ENCODE measurements around the gene FAM3C.

Gene FAM3C

GRCh38 chr7:121344093-121344492, 52.0 kb downstream of the FAM3C start:
- DNase-seq, result peak; percentile 24

GRCh38 chr7:121343302-121343701, 52.8 kb downstream of the FAM3C start:
- no peak overlapping the region for H2BK5ac ChIP-seq (ENCODE audit: low read depth, low read length, poor library complexity, severe bottlenecking)
- WGBS, result no CpG with 5 or more reads among the region's 3 CpGs
- peak; percentile 19 for DNase-seq
- H2BK120ac ChIP-seq (ENCODE audit: low read depth, low read length), result no peak overlapping the region
- no peak overlapping the region for H3K9ac ChIP-seq (ENCODE audit: low read length)
- H3K4me1 ChIP-seq (ENCODE audit: control insufficient read depth, insufficient read depth, low read depth, low read length), result peaks cover 4% of the 10 kb centered on the region
- no peak overlapping the region for H2BK15ac ChIP-seq (ENCODE audit: low read depth, poor library complexity, severe bottlenecking)
- no peak overlapping the region for H4K8ac ChIP-seq (ENCODE audit: low read length)
- no peaks in the 10 kb centered on the region for H3K9me3 ChIP-seq (ENCODE audit: control insufficient read depth, low read length)
- no peak overlapping the region for H3K27ac ChIP-seq (ENCODE audit: low read length, poor library complexity, severe bottlenecking)
- H3K23ac ChIP-seq (ENCODE audit: low read length in 2 of 2), result no peak overlapping the region
- no peak overlapping the region for H3K4me3 ChIP-seq (ENCODE audit: insufficient read depth in 1 of 2, low read depth in 1 of 2, low read length in 2 of 2)
- no peak overlapping the region for H4K91ac ChIP-seq (ENCODE audit: low read length)
- no peak overlapping the region for H3K4me2 ChIP-seq (ENCODE audit: low read length, poor library complexity, severe bottlenecking)
- peaks cover 0 to 19% of the 10 kb centered on the region in 2 experiments for H3K36me3 ChIP-seq (ENCODE audit: control insufficient read depth in 1 of 2, insufficient read depth in 2 of 2, low read depth in 1 of 2, low read length in 2 of 2)
- H3K14ac ChIP-seq (ENCODE audit: low read length in 2 of 2), result no peak overlapping the region
- H3K18ac ChIP-seq (ENCODE audit: low read depth in 1 of 2, low read length in 2 of 2), result no peak overlapping the region
- H2AFZ ChIP-seq (ENCODE audit: low read depth, low read length), result no peak overlapping the region
- no peaks in the 10 kb centered on the region for H3K79me1 ChIP-seq (replicated peaks; ENCODE audit: low read length, poor library complexity, severe bottlenecking)
- no peaks in the 10 kb centered on the region for H3K27me3 ChIP-seq (ENCODE audit: control insufficient read depth in 1 of 2, insufficient read depth in 1 of 2, low read length in 2 of 2)
- no peak overlapping the region for H2BK12ac ChIP-seq (ENCODE audit: low read length in 2 of 2)
- no peak overlapping the region for H2AK5ac ChIP-seq (ENCODE audit: low read length, severe bottlenecking)
- H3K4ac ChIP-seq (ENCODE audit: low read depth in 1 of 2, low read length in 2 of 2), result no peak overlapping the region

More at GRCh38 chr7:121344093-121344492, 52.0 kb downstream of the FAM3C start:
- Histone ChIP-seq H2AFZ (ENCODE audit: low read depth, low read length) (no peak overlapping the region), H3K4me1 (ENCODE audit: control insufficient read depth, insufficient read depth, low read depth, low read length) (peaks cover 4% of the 10 kb centered on the region), H3K9me3 (ENCODE audit: control insufficient read depth, low read length) (no peaks in the 10 kb centered on the region), H3K4me2 (ENCODE audit: low read length, poor library complexity, severe bottlenecking) (no peak overlapping the region), H3K14ac (ENCODE audit: low read length in 2 of 2) (no peak overlapping the region), H2AK5ac (ENCODE audit: low read length, severe bottlenecking) (no peak overlapping the region), H4K8ac (ENCODE audit: low read length) (no peak overlapping the region), H3K36me3 (ENCODE audit: control insufficient read depth in 1 of 2, insufficient read depth in 2 of 2, low read depth in 1 of 2, low read length in 2 of 2) (peaks cover 0 to 24% of the 10 kb centered on the region in 2 experiments), H3K27me3 (ENCODE audit: control insufficient read depth in 1 of 2, insufficient read depth in 1 of 2, low read length in 2 of 2) (no peaks in the 10 kb centered on the region), H2BK12ac (ENCODE audit: low read length in 2 of 2) (no peak overlapping the region), H3K9ac (ENCODE audit: low read length) (peak overlapping the region; percentile 17), H3K18ac (ENCODE audit: low read depth in 1 of 2, low read length in 2 of 2) (no peak overlapping the region), H2BK5ac (ENCODE audit: low read depth, low read length, poor library complexity, severe bottlenecking) (no peak overlapping the region), H2BK15ac (ENCODE audit: low read depth, poor library complexity, severe bottlenecking) (no peak overlapping the region), H3K27ac (ENCODE audit: low read length, poor library complexity, severe bottlenecking) (no peak overlapping the region), H3K4me3 (ENCODE audit: insufficient read depth in 1 of 2, low read depth in 1 of 2, low read length in 2 of 2) (no peak overlapping the region), H4K91ac (ENCODE audit: low read length) (no peak overlapping the region), H2BK120ac (ENCODE audit: low read depth, low read length) (no peak overlapping the region), H3K4ac (ENCODE audit: low read depth in 1 of 2, low read length in 2 of 2) (no peak overlapping the region), H3K79me1 (replicated peaks; ENCODE audit: low read length, poor library complexity, severe bottlenecking) (no peaks in the 10 kb centered on the region), H3K23ac (ENCODE audit: low read length in 2 of 2) (no peak overlapping the region)
- WGBS, result no CpG with 5 or more reads among the region's 2 CpGs

GRCh38 chr7:121342631-121343030, 53.5 kb downstream of the FAM3C start:
- Histone ChIP-seq H3K36me3 (ENCODE audit: control insufficient read depth in 1 of 2, insufficient read depth in 2 of 2, low read depth in 1 of 2, low read length in 2 of 2) (peaks cover 0 to 18% of the 10 kb centered on the region in 2 experiments), H3K9me3 (ENCODE audit: control insufficient read depth, low read length) (no peaks in the 10 kb centered on the region), H2BK5ac (ENCODE audit: low read depth, low read length, poor library complexity, severe bottlenecking) (no peak overlapping the region), H3K14ac (ENCODE audit: low read length in 2 of 2) (no peak overlapping the region), H3K9ac (ENCODE audit: low read length) (no peak overlapping the region), H2AK5ac (ENCODE audit: low read length, severe bottlenecking) (no peak overlapping the region), H3K27me3 (ENCODE audit: control insufficient read depth in 1 of 2, insufficient read depth in 1 of 2, low read length in 2 of 2) (no peaks in the 10 kb centered on the region), H2AFZ (ENCODE audit: low read depth, low read length) (no peak overlapping the region), H3K18ac (ENCODE audit: low read depth in 1 of 2, low read length in 2 of 2) (no peak overlapping the region), H4K91ac (ENCODE audit: low read length) (no peak overlapping the region), H3K4ac (ENCODE audit: low read depth in 1 of 2, low read length in 2 of 2) (no peak overlapping the region), H2BK120ac (ENCODE audit: low read depth, low read length) (no peak overlapping the region), H3K27ac (ENCODE audit: low read length, poor library complexity, severe bottlenecking) (no peak overlapping the region), H2BK15ac (ENCODE audit: low read depth, poor library complexity, severe bottlenecking) (no peak overlapping the region), H4K8ac (ENCODE audit: low read length) (no peak overlapping the region), H2BK12ac (ENCODE audit: low read length in 2 of 2) (no peak overlapping the region), H3K79me1 (replicated peaks; ENCODE audit: low read length, poor library complexity, severe bottlenecking) (no peaks in the 10 kb centered on the region), H3K4me2 (ENCODE audit: low read length, poor library complexity, severe bottlenecking) (no peak overlapping the region), H3K23ac (ENCODE audit: low read length in 2 of 2) (no peak overlapping the region), H3K4me1 (ENCODE audit: control insufficient read depth, insufficient read depth, low read depth, low read length) (peaks cover 4% of the 10 kb centered on the region), H3K4me3 (ENCODE audit: insufficient read depth in 1 of 2, low read depth in 1 of 2, low read length in 2 of 2) (no peak overlapping the region)
- 98% methylated on average over 4 of the region's 4 CpGs for WGBS
- DNase-seq, result no peak

GRCh38 chr7:121341933-121342332, 54.2 kb downstream of the FAM3C start:
- Histone ChIP-seq H4K91ac (ENCODE audit: low read length) (no peak overlapping the region), H3K9me3 (ENCODE audit: control insufficient read depth, low read length) (no peaks in the 10 kb centered on the region), H2BK120ac (ENCODE audit: low read depth, low read length) (peak overlapping the region; percentile 68), H3K18ac (ENCODE audit: low read depth in 1 of 2, low read length in 2 of 2) (no peak overlapping the region), H3K23ac (ENCODE audit: low read length in 2 of 2) (no peak overlapping the region), H3K27ac (ENCODE audit: low read length, poor library complexity, severe bottlenecking) (no peak overlapping the region), H2AFZ (ENCODE audit: low read depth, low read length) (no peak overlapping the region), H3K4me2 (ENCODE audit: low read length, poor library complexity, severe bottlenecking) (no peak overlapping the region), H3K9ac (ENCODE audit: low read length) (no peak overlapping the region), H2AK5ac (ENCODE audit: low read length, severe bottlenecking) (peak overlapping the region; percentile 80), H3K27me3 (ENCODE audit: control insufficient read depth in 1 of 2, insufficient read depth in 1 of 2, low read length in 2 of 2) (no peaks in the 10 kb centered on the region), H4K8ac (ENCODE audit: low read length) (no peak overlapping the region), H3K14ac (ENCODE audit: low read length in 2 of 2) (no peak overlapping the region), H2BK5ac (ENCODE audit: low read depth, low read length, poor library complexity, severe bottlenecking) (no peak overlapping the region), H2BK12ac (ENCODE audit: low read length in 2 of 2) (no peak overlapping the region), H3K36me3 (ENCODE audit: control insufficient read depth in 1 of 2, insufficient read depth in 2 of 2, low read depth in 1 of 2, low read length in 2 of 2) (peaks cover 0 to 12% of the 10 kb centered on the region in 2 experiments), H2BK15ac (ENCODE audit: low read depth, poor library complexity, severe bottlenecking) (no peak overlapping the region), H3K4me3 (ENCODE audit: insufficient read depth in 1 of 2, low read depth in 1 of 2, low read length in 2 of 2) (no peak overlapping the region), H3K4me1 (ENCODE audit: control insufficient read depth, insufficient read depth, low read depth, low read length) (peaks cover 4% of the 10 kb centered on the region), H3K79me1 (replicated peaks; ENCODE audit: low read length, poor library complexity, severe bottlenecking) (no peaks in the 10 kb centered on the region), H3K4ac (ENCODE audit: low read depth in 1 of 2, low read length in 2 of 2) (no peak overlapping the region)
- no peak for DNase-seq
